HepG2 (cell line): Measurements from ENCODE around the gene IQCE. TPM values are rescaled to one million over a fixed set of nuclear protein-coding genes. Genes with fewer than 3 reads are reported as not detected.

Experiments
- ATAC-seq: fragments of 200-7000 bp; cut with Tn5 transposase; 3 replicates; pipeline ENCODE4 v1.9.1; 2020; ENCODE audit warnings: mild to moderate bottlenecking, moderate library complexity
- BruUV-seq: library from RNA; stranded (reverse); fragments of 400-500 nt; replicated peaks from 2 replicates; lab custom pipeline; 2021; lab: Mats Ljungman, UMichigan
- CTCF ChIA-PET: fragments of 300-600 bp; formaldehyde crosslinking; extraction: SDS; loops from one replicate; lab custom pipeline; 2021; ENCODE audit warnings: low total read pairs, inconsistent platforms, low intra/inter-chr PET ratio; lab: Yijun Ruan, JAX
- POLR2A ChIA-PET: fragments of 350-600 bp; sonication (Branson Sonifier 250); formaldehyde crosslinking; loops from one replicate; lab custom pipeline; 2020; ENCODE audit warnings: antibody characterized with exemption, inconsistent platforms; lab: Yijun Ruan, JAX
- DNase-seq: peaks from one replicate; pipeline ENCODE4 v3.0.0-alpha.2; 2015; ENCODE audit warnings: low spot score
- FAIRE-seq: peaks from 3 replicates; lab custom pipeline; 2011; peaks lifted over from hg19 to GRCh38; lab: Jason Lieb, UNC
- H2AFZ ChIP-seq: one replicate; pipeline ENCODE4 v1.6.1; 2011; ENCODE audit warnings: low read length, inconsistent platforms
- H3K27ac ChIP-seq: fragments of 300-600 bp; 3 replicates; pipeline ENCODE4 v1.8.0; 2011; ENCODE audit warnings: mixed run types, mild to moderate bottlenecking, mixed read lengths, low read length, inconsistent platforms; ENCODE audit not compliant: insufficient read depth; ENCODE audit errors: extremely low read length
- H3K27me3 ChIP-seq, 2 experiments: fragments of 200-600 bp in 1 of 2; 2 replicates in 1 of 2; 3 replicates in 1 of 2; pipeline versions ENCODE4 v1.6.0 to v1.8.0; 2011; ENCODE audit warnings: low read length in 2 of 2, mild to moderate bottlenecking in 2 of 2, moderate library complexity in 2 of 2, inconsistent platforms in 1 of 2; ENCODE audit not compliant: insufficient read depth in 2 of 2, control insufficient read depth in 1 of 2
- H3K36me3 ChIP-seq, 2 experiments: fragments of 200-600 bp in 1 of 2; replicated peaks in 1 of 2; 2 replicates in 1 of 2; 3 replicates in 1 of 2; pipeline versions ENCODE4 v1.5.1 to v1.8.0; 2011; ENCODE audit warnings: low read length in 2 of 2, inconsistent platforms in 1 of 2; ENCODE audit not compliant: insufficient read depth in 2 of 2, control insufficient read depth in 1 of 2
- H3K4me1 ChIP-seq: 2 replicates; pipeline ENCODE4 v1.5.1; 2012; ENCODE audit warnings: low read length, inconsistent platforms; ENCODE audit not compliant: insufficient read depth
- H3K4me2 ChIP-seq: 2 replicates; pipeline ENCODE4 v1.6.0; 2011; ENCODE audit warnings: low read depth, low read length, inconsistent platforms
- H3K4me3 ChIP-seq, 3 experiments: fragments of 200-600 bp in 1 of 3; sonication (generic), shearing (Covaris generic) in 1 of 3; replicated peaks in 1 of 3; 2 replicates each; pipeline ENCODE4 v1.5.1; 2011 to 2016; ENCODE audit warnings: low read length in 3 of 3, inconsistent platforms in 2 of 3, low read depth in 2 of 3, mild to moderate bottlenecking in 2 of 3, control low read depth in 1 of 3, mixed read lengths in 1 of 3; ENCODE audit not compliant: insufficient read depth in 1 of 3
- H3K79me2 ChIP-seq: one replicate; pipeline ENCODE4 v1.6.1; 2011; ENCODE audit warnings: low read length, inconsistent platforms; ENCODE audit not compliant: insufficient read depth
- H3K9ac ChIP-seq: 2 replicates; pipeline ENCODE4 v1.6.0; 2011; ENCODE audit warnings: mild to moderate bottlenecking, low read depth, low read length, inconsistent platforms; ENCODE audit not compliant: insufficient read depth
- H3K9me3 ChIP-seq: 2 replicates; pipeline ENCODE4 v1.5.1; 2012; ENCODE audit warnings: mild to moderate bottlenecking, low read length
- H4K20me1 ChIP-seq: 2 replicates; pipeline ENCODE4 v1.6.0; 2011; ENCODE audit warnings: inconsistent platforms, mild to moderate bottlenecking, low read length, moderate library complexity; ENCODE audit not compliant: insufficient read depth
- ZNF235 ChIP-seq: sonication (generic); formaldehyde crosslinking; IDR thresholded peaks from 2 replicates; pipeline ENCODE4 v1.8.1; 2023; ENCODE audit warnings: mild to moderate bottlenecking, missing genetic modification reagents, borderline replicate concordance
- WGBS: methylation state at CpG from one replicate; pipeline ENCODE4 v1.1.6; 2017; ENCODE audit warnings: low lambda C conversion rate; 5-methylcytosine and 5-hydroxymethylcytosine counted together
- in situ Hi-C: cut with HindIII; loops from 2 replicates; pipeline ENCODE4 v1.10.0; 2017; ENCODE audit warnings: low pct_unique_long_range_greater_than_20kb; ENCODE audit not compliant: extremely low pct_ligation_motif_present
- intact Hi-C: fragments of 100-400 bp; cut with micrococcal nuclease; formaldehyde crosslinking; loops from one replicate; pipeline ENCODE4 v1.10.0; 2022; ENCODE audit not compliant: unreplicated experiment
- polyA plus RNA-seq, 8 experiments: library from polyadenylated mRNA; depleted of rRNA in 3 of 8; stranded (reverse) in 7 of 8; unstranded in 1 of 8; fragments of >200 nt; fragmentation: Illumina TruSeq in 4 of 8; extraction: Trizol in 4 of 8; gene quantifications; 2 replicates each; pipeline versions ENCODE4 v1.2.1 to v1.2.3, GENCODE V29; 2011 to 2016; ENCODE audit warnings: low read depth in 4 of 8, missing spikeins in 1 of 8, mixed read lengths in 1 of 8; ENCODE audit not compliant: insufficient read depth in 1 of 8
- total RNA-seq, 5 experiments: library from RNA; depleted of rRNA; stranded (reverse); fragments of >200 nt; fragmentation: Illumina TruSeq; extraction: Trizol; gene quantifications; 2 replicates each; pipeline ENCODE4 v1.2.3, GENCODE V29; 2016; ENCODE audit warnings: low read depth in 1 of 5
- TF ChIP-seq, protein P1 (sequence below): sonication (generic); formaldehyde crosslinking; IDR thresholded peaks from 2 replicates; pipeline ENCODE4 v1.5.0; 2020; ENCODE audit warnings: mild to moderate bottlenecking, missing genetic modification reagents

Gene IQCE
- total and polyA plus RNA-seq, 2 of the 13 experiments (the other 11 are each of a cell fraction or from before 2014, with no cell fraction given) = 1.5 to 2.5 TPM

DNA sequence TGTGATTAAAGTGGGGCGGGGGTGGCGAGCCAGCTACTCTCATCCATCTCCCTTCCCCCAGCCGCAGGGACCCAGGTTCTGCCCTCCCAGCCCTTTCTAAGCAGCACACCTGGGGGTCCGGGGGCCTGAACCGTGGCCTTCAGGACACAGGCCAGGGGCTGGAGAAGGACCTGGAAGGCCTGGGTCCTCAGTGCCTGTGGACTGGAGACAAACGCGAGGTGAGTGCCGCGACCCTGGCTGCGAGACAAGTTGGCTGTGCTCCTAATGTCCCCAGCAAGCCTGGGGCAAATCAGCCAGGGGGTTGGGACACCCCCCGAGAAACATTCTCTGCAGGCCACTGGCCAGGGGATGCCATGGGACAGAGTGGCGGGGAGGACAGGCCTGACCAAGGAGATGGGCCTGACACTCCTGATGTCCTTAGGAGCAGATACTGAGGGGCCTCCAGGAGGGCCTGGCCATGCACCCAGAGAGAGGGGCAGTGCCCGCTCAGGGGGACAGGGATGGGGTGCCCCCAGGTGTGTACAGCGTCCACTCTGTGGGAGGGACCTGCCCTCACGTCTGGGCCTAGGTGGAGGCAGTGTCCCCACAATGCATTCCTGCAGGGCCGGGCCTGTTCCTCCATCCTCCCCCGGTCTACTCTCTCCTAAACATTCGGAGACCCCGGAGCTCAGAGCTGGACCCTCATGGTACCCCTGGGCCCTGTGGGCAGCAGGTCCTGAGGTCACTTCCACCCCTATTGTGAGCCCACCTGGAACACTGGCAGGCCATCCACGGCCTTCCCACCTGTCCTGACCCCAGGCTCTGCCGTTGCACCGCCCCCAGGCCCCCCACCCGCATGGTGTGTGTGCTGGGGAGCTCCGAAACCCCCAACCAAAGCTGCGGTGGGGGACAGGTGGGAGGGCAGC lies 16.5 kb upstream of the IQCE start:
- no peak for DNase-seq
- Histone ChIP-seq H3K79me2 (no peaks in the 10 kb centered on the region), H3K9me3 (no peaks in the 10 kb centered on the region), H3K4me1 (no peaks in the 10 kb centered on the region), H4K20me1 (no peaks in the 10 kb centered on the region), H3K36me3 (peaks cover 19 to 37% of the 10 kb centered on the region in 2 experiments; a peak in 4 of 5 replicates), H3K27me3 (no peaks in the 10 kb centered on the region), H3K9ac (no peak overlapping the region), H2AFZ (no peak overlapping the region), H3K27ac (no peak overlapping the region), H3K4me2 (no peak overlapping the region), H3K4me3 (no peak overlapping the region)
- intact Hi-C loops (no loop called here), in situ Hi-C loops (no loop called here)
- FAIRE-seq = no peak
- WGBS = 97% methylated on average over 17 of the region's 25 CpGs
- POLR2A ChIA-PET = no interaction called here
- ATAC-seq = no peak
- TF ChIP-seq ZNF235 (CRISPR knock-in tag) = no peak
- TF ChIP-seq, protein P1, sequence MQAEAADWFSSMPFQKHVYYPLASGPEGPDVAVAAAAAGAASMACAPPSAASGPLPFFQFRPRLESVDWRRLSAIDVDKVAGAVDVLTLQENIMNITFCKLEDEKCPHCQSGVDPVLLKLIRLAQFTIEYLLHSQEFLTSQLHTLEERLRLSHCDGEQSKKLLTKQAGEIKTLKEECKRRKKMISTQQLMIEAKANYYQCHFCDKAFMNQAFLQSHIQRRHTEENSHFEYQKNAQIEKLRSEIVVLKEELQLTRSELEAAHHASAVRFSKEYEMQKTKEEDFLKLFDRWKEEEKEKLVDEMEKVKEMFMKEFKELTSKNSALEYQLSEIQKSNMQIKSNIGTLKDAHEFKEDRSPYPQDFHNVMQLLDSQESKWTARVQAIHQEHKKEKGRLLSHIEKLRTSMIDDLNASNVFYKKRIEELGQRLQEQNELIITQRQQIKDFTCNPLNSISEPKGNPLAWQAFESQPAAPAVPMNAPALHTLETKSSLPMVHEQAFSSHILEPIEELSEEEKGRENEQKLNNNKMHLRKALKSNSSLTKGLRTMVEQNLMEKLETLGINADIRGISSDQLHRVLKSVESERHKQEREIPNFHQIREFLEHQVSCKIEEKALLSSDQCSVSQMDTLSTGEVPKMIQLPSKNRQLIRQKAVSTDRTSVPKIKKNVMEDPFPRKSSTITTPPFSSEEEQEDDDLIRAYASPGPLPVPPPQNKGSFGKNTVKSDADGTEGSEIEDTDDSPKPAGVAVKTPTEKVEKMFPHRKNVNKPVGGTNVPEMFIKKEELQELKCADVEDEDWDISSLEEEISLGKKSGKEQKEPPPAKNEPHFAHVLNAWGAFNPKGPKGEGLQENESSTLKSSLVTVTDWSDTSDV (CRISPR knock-in tag) = no peak
- BruUV-seq = no TSS peak
- CTCF ChIA-PET = no interaction called here
